Endothelial cell of umbilical vein (primary cell): ENCODE results near the gene WIPF3.

ENCODE experiments used
- CTCF ChIP-seq, 2 donors: IDR thresholded peaks; 1 replicate in 1 of 2; 2 replicates in 1 of 2; pipeline ENCODE4 v1.5.1; 2011; ENCODE audit warnings: low read length in 2 of 2, mild to moderate bottlenecking in 2 of 2, moderate library complexity in 2 of 2, control low read depth in 1 of 2, inconsistent platforms in 1 of 2, low read depth in 1 of 2; ENCODE audit not compliant: insufficient read depth in 1 of 2; ENCODE audit errors: extremely low read depth in 1 of 2
- EZH2 ChIP-seq: IDR thresholded peaks from 2 replicates; pipeline ENCODE4 v1.6.1; 2012; ENCODE audit warnings: borderline replicate concordance, low read depth, mild to moderate bottlenecking, moderate library complexity, low read length, inconsistent platforms; ENCODE audit not compliant: severe bottlenecking
- MAX ChIP-seq: IDR thresholded peaks from 2 replicates; pipeline ENCODE4 v1.6.1; 2011; ENCODE audit not compliant: insufficient read depth, insufficient read length
- MYC ChIP-seq: IDR thresholded peaks from one replicate; pipeline ENCODE4 v1.6.1; 2011; ENCODE audit warnings: mild to moderate bottlenecking, low read depth, low read length
- POLR2A ChIP-seq: IDR thresholded peaks from 2 replicates; pipeline ENCODE4 v1.6.1; 2012; ENCODE audit warnings: low read depth, mild to moderate bottlenecking, control low read depth, low read length

GRCh38 chr7:29810813-29811482 is 4.6 kb downstream of the WIPF3 start:
- TF ChIP-seq EZH2 (no peak), MYC (no peak), POLR2A (no peak), CTCF (IDR thresholded peaks at IDR 0.05; ENCODE audit: extremely low read depth in 1 of 2, insufficient read depth in 1 of 2, low read depth in 1 of 2, low read length in 2 of 2) (no peak), MAX (no peak)
